Activated T-cell treated with anti-CD3 and anti-CD28 coated beads, Interleukin-2, amount 50 U/mL, for 1 hour (primary cell): ENCODE measurements around the gene KNDC1.

ENCODE experiments used
- DNase-seq: peaks from one replicate; pipeline ENCODE4 v3.0.0-alpha.2; 2020

Gene KNDC1

GRCh38 chr10:133245439-133246235, 85.6 kb downstream of the KNDC1 start:
- DNase-seq = no peak

- no peak for DNase-seq
Observed at GRCh38 chr10:133246236-133246626, 86.2 kb downstream of the KNDC1 start.

GRCh38 chr10:133247681-133248333, 87.8 kb downstream of the KNDC1 start:
- DNase-seq = no peak

- no peak for DNase-seq
Observed at GRCh38 chr10:133248334-133248715, 88.3 kb downstream of the KNDC1 start.

- DNase-seq = no peak
Observed at GRCh38 chr10:133249094-133249780, 89.2 kb downstream of the KNDC1 start.

GRCh38 chr10:133249975-133250754, 90.1 kb downstream of the KNDC1 start:
- no peak for DNase-seq

- no peak for DNase-seq
Observed at GRCh38 chr10:133251388-133252222, 91.6 kb downstream of the KNDC1 start.

GRCh38 chr10:133252223-133252552, 92.2 kb downstream of the KNDC1 start:
- no peak for DNase-seq

- DNase-seq = no peak
Observed at GRCh38 chr10:133253361-133253955, 93.4 kb downstream of the KNDC1 start.

GRCh38 chr10:133254421-133255120, 94.6 kb downstream of the KNDC1 start:
- no peak for DNase-seq

- no peak for DNase-seq
Observed at GRCh38 chr10:133255323-133255722, 95.3 kb downstream of the KNDC1 start.

- peak; percentile 51 for DNase-seq
Observed at GRCh38 chr10:133257489-133258065, 97.6 kb downstream of the KNDC1 start.

- DNase-seq = peak; percentile 60
Observed at GRCh38 chr10:133258066-133258817, 98.2 kb downstream of the KNDC1 start.

GRCh38 chr10:133258818-133259601, 99.0 kb downstream of the KNDC1 start:
- peak; percentile 82 for DNase-seq

GRCh38 chr10:133259602-133259989, 99.6 kb downstream of the KNDC1 start:
- DNase-seq = no peak

- DNase-seq = peak; percentile 77
Observed at GRCh38 chr10:133260895-133261725, 101.1 kb downstream of the KNDC1 start.

- DNase-seq = peak; percentile 88
Observed at GRCh38 chr10:133261726-133262325, 101.8 kb downstream of the KNDC1 start.

- no peak for DNase-seq
Observed at GRCh38 chr10:133262696-133263095, 102.7 kb downstream of the KNDC1 start.
